Fibroblast of villous mesenchyme (primary cell): ENCODE data around the gene L3MBTL4. TPM values are rescaled to one million over a fixed set of nuclear protein-coding genes. Genes with fewer than 3 reads are reported as not detected.

Experiments
- DNase-seq: peaks from one replicate; pipeline ENCODE4 v3.0.0-alpha.2; 2010; ENCODE audit warnings: low read depth
- H3K4me3 ChIP-seq: 2 replicates; pipeline ENCODE4 v1.5.1; 2011; ENCODE audit warnings: low read depth, mild to moderate bottlenecking, low read length
- total RNA-seq: library from RNA; depleted of rRNA; stranded (reverse); fragments of >200 nt; gene quantifications from 2 replicates; pipeline ENCODE4 v1.2.3, GENCODE V29; 2012
- TF ChIP-seq, protein P1 (sequence below): IDR thresholded peaks from 2 replicates; pipeline ENCODE4 v1.5.1; 2012; ENCODE audit warnings: low read depth, mild to moderate bottlenecking, low read length; ENCODE audit not compliant: insufficient read depth

The L3MBTL4 gene
- total RNA-seq, 1 donor = not detected

DNA sequence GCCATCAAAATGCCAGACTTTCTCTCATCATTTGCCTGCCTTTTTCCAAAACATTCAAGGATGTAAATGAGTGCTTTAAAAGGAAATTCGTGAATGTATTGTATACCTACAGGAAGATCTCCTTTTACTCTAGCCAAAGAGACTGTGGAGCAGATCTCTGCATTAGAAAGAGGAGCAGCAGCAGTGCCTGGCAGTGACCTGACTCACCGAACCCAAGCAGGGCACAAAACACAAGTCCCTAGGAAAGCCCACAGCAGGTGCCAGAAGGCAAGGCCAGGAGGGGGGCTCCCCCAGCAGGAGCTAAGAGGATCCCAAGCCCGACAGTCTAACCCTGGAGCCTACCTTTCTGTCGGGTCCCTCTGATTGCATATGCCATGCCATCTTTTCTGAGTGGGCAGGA lies 47.9 kb downstream of the L3MBTL4 start:
- TF ChIP-seq, protein P1, sequence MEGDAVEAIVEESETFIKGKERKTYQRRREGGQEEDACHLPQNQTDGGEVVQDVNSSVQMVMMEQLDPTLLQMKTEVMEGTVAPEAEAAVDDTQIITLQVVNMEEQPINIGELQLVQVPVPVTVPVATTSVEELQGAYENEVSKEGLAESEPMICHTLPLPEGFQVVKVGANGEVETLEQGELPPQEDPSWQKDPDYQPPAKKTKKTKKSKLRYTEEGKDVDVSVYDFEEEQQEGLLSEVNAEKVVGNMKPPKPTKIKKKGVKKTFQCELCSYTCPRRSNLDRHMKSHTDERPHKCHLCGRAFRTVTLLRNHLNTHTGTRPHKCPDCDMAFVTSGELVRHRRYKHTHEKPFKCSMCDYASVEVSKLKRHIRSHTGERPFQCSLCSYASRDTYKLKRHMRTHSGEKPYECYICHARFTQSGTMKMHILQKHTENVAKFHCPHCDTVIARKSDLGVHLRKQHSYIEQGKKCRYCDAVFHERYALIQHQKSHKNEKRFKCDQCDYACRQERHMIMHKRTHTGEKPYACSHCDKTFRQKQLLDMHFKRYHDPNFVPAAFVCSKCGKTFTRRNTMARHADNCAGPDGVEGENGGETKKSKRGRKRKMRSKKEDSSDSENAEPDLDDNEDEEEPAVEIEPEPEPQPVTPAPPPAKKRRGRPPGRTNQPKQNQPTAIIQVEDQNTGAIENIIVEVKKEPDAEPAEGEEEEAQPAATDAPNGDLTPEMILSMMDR = no peak
- H3K4me3 ChIP-seq = no peak overlapping the region
- no peak for DNase-seq

DNA sequence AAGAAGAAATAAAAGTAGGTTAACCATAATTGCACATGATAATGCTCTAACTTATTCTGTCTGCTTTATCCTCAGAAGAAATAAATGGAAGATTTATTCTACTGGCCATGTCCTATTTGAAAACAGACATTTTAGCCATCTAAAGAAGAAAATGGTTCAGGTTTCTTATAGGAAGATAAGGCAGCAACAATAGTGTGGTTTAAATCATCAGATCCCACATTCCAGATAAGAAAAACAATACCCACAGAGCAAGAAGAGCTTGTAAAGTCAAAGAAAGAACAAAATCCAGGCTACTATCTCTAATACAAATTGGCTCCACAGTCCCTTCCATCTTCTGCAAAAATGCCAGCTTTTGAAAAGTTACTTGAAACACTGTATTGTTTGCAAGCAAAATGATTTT lies 49.3 kb downstream of the L3MBTL4 start:
- H3K4me3 ChIP-seq = no peak overlapping the region
- TF ChIP-seq, protein P1 = no peak
- no peak for DNase-seq

DNA sequence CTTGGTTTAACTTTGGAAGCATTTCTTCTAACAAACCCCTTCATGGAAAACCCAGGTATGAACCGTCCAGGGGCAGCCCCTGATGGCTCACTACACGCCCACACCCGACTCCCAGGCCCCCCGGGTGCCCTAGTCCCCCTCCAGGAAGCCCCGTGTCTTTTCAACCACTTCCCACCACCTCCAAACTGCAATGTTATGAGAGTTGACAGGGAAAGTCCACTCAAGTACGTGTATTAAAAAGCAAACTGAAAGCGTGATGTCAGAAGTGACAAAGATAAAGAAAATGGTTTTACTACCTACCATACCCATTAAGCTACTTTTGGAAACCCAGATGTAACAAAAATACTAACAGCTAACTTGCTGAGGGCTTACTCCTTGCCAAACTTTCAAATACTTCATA lies 51.5 kb downstream of the L3MBTL4 start:
- DNase-seq = no peak
- TF ChIP-seq, protein P1 = no peak
- H3K4me3 ChIP-seq = no peak overlapping the region

DNA sequence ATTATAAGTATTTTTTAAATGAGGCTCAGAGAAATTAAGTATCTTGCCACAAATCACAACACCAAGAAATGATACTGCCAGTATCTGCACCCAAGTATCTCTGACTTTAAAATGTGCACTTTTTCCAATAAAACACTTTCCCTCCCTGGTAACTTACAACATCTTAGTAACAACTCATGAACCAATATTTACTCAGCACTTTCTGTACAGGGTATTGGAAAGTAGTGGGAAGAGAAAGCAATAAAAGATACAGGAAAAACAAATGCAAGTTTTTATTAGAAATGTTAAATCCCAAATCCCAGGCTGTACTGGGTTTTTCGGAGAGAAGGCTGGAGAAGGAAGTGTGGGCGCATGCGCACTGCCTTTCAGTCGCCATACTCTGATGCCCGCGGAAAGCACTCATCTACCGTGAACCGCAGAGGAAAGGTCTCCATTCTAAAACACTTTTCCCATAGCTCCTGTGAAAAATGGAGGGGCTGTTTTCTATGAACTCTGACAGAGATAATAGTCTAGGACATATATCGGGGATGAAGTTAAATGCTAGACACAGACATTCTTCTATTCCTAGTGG lies 52.1 kb downstream of the L3MBTL4 start:
- DNase-seq = no peak
- no peak overlapping the region for H3K4me3 ChIP-seq

DNA sequence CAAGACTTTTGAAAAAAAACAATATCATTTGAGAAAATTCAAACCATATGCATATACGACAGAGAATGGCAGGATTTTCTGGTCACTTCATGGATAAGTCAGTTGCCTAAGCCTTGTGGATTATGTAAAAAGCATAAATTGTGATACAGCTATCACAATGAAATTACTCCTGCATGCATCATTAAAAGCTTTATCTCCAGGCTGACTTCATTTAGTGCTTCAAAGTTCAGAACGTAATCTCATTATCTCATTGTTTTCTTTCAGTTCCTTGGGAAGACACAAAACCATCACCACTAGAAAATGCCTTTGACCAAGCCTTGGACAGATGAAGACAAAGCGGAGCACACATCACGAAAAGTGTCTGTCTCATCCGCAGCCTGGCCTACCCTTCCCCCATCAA lies 57.0 kb downstream of the L3MBTL4 start:
- TF ChIP-seq, protein P1 = no peak
- no peak for DNase-seq
- no peak overlapping the region for H3K4me3 ChIP-seq

More for the DNA sequence above, 52.1 kb downstream of the L3MBTL4 start:
- TF ChIP-seq, protein P1 = no peak

DNA sequence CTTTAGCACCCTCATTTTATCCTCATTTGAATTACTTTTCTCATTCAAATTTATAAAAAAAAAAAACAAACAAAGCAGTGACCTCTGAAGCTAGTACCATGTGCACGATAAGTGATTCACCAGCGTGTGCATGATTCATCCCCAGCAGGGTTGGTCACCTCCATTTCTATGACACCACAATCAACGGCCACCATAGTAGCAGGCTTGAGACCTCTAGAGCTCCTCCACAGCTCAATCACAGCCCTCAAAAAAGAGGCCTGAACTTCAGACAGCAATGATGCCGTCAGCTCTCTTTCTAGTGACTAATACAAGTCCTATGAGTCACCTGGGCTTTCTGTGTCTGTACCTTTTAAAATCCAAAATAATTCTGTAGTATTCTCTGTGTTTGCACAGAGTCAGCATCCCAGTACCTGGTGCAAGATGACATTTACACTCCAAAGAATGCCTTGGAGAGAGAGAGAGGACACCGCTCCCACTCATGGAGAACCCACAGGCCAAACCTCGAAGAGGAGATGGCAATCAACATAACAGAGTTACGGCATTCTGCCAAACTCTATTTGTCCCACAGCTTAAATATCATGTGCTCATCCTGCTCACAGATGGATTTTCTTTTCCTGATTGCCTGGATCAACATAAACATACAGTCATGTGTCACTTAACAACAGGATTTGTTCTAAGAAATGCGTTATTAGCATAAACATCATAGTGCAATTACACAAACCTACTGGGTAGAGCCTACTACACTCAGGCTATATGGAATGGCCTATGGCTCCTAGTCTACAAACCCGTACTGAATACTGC lies 58.7 kb downstream of the L3MBTL4 start:
- TF ChIP-seq, protein P1 = no peak
- no peak overlapping the region for H3K4me3 ChIP-seq
- DNase-seq = no peak
